GM18870 (cell line): Measurements from ENCODE around the gene ALG9.

ENCODE experiments used
- ATAC-seq: cut with Tn5 transposase; IDR thresholded peaks from one replicate; pipeline ENCODE4 v1.9.1; 2021; ENCODE audit warnings: moderate library complexity; ENCODE audit not compliant: unreplicated experiment

ALG9 gene

DNA sequence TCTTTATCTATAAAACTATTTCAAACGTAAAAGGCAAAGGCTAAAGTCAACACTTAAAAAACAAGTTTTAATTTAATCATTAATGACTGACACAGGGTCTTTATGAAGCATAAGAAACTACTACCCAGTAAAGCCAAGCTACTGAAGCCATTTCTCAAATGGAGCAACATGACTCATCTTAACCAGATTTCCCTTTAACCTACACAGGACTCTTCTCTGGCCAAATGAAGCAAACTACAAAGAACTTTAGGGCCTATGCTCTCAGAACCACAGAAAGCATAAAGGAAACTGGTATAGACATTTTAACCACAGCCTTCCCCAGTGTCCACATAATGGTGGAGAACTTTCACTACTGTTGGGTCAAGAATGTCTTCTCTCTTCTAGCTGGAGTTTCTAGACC lies 34.7 kb downstream of the ALG9 start:
- peak; percentile 87 for ATAC-seq

DNA sequence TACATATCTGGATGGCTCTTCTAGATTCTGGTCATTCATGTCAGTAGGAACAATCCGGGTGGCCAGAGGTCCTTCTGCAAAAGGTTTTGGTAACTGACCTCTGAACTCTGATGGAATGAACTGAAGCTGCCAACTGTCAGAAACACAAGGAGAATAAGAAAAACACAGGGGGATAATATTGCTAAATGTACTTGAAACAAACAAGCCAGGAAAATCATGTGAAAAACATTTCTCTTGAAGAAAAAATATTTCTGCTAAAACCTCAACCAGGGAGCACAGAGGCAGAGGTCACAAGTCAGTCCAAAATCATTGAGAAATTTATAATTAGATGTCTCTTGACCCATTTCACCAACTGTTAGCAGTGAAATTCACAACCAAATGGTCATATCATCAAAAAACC lies 35.2 kb downstream of the ALG9 start:
- ATAC-seq, result no peak

DNA sequence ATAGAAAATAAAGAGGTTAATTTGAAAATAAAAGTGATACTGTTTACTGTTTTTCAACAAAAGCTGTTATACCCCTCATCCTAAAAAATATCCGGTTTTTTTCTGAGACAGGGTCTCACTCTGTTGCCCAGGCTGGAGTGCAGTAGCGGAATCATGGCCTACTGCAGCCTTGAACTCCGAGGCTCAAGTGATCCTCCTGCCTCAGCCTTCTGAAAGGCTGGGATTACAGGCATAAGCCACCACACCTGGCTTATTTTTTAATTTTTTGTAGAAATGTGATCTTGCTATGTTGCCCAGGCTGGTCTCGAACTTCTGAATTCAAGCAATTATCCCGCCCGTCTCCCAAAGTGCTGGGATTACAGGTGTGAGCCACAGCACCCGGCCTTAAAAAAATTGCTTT lies 35.7 kb downstream of the ALG9 start:
- no peak for ATAC-seq

DNA sequence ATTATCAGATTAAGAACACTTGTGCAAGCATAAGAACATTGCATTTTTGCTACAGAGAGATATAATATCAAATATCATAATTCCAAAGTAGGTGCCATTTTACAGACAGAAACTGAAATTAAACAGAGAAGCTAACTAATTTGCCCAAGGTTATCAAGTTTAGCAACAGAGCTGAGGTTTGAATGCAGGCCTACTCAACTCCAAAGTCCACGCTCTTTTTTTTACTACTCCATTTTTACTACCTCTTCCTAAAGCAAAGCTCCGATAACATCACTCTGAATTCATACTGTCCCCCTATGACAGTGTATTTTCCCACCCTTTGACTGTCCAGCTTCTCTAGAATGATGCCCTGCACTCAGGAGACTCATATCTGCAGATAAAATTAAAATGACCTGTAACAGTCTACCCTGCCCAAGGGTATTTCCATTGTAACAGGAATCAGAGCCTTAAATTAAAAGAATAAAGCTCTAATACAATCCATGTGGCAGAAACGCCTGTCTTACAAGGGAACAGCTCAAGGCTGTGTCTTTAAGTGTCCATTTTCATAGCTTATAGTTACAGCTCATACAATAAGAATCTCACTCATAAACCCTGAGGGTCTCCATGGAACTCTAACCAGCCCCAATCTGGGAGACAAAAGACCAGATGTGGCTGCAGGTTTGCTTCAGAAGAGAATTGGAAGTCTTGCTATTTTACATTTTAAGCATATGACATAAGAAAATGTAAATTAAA lies 36.8 kb downstream of the ALG9 start:
- ATAC-seq, result no peak

DNA sequence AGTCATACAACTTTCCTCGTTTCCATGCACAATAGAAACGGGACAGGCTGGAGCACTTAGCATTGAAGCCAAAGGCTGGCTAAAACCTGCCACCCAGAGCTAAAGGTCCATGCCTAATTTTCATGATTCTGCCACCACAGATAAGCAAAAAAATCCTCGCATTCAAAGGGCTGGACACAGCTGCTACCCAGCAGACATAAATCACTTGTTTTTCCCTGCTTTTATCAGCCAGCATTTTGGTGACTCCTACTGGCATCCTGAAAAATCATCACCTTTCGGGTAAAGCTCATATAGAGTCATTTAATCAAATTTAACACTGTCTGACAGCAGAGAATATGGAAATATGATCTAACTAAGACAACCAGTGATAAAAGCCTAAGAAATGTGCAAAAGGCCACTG lies 37.9 kb downstream of the ALG9 start:
- no peak for ATAC-seq

DNA sequence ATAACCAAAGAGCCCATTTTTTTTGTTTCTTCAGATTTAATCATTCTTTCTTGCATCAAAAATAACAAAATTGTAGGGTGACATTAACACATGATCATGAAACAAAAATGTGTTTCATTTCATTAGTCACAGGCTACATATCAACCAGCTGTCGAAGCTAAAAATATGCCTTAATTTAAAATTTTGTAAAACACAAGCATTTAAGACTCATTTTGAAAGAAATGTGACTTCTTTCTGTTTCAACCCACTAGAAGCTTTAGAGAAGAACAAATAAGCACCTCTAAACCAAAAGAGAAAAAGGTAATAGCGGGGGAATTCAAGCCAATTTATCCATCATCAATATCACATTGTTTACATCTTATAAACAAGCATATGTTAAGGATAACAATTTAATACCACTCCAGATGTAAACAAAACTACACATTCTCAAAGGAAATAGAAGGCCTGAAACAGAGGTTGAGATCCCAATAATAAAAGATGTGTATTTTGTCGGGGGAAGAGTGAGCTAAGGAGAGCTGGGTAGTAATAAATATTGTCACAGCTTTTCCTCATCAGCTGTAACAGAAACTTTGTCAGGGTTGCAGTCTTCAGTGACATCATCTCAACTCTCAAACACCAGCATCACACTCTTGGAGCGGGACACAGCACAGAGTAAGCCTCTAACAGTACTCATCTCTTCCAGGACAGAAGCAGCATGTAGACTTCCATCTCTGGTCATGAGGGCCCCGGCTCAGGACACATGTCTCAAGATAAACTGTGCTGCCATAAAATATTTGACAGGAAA lies 42.0 kb downstream of the ALG9 start:
- ATAC-seq, result no peak

DNA sequence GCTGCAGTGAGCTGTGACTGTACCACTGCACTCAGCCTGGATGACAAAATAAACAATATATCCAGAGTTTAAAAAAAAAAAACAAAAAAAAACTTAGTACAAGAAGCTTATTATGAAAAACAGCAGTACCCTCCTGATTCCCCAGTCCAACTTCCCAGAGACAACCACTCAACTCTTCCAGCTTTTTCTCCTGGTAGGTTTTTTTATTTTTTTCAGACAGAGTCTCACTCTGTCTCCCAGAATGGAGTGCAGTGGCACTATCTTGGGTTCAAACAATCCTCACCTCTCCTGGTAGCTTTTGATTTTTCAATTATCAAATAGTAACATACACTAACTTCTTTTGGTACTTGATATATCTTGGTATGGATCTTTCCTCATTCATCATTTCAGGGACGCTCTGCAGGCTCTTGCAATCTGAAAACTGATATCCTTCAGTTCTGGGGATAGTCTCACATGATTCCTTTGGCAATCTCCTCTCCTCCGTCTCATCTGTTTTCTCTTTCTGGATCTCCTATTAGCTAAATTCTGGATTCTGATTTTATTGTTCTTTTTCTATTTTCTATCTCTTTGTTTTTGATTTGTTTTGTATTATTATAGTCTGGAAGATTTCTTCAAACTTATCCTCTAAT lies 44.9 kb downstream of the ALG9 start:
- ATAC-seq, result no peak

DNA sequence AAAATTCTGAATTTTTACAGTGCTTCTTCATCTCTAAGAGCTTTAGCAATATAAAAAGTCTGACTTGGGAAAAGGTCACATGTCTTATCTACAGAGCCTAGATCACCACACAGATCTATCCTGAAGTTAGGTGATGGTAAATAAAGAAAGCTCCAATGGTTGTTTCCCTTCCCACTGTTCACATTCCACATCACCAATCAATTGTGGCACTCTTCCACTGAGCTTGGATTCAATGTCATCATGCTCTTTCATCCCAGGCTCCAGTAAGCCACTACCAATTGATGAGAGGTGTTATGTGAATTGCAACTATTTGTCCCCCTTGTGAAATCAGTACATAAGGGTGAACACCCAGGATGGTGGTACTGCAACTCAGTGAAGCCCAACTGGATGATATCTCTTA lies 47.8 kb downstream of the ALG9 start:
- no peak for ATAC-seq

DNA sequence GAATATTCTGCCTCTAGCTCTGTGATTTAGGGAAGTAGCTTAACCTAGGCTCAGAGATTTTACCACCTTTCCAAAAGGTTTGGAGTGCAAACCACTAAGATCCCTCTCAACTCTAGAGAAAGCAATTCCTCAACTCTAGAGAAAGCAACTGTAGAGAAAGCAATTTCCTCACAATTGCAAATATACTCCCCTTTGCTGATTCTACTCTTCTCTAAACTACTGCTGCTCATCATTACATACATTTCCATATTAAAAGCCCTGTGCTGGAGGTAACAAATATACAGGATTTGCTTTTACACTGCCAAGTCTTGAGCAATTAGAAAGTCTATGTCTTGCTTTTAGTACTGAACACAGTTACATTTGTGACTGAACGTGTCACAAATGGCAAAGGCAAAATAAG lies 48.2 kb downstream of the ALG9 start:
- ATAC-seq, result no peak

DNA sequence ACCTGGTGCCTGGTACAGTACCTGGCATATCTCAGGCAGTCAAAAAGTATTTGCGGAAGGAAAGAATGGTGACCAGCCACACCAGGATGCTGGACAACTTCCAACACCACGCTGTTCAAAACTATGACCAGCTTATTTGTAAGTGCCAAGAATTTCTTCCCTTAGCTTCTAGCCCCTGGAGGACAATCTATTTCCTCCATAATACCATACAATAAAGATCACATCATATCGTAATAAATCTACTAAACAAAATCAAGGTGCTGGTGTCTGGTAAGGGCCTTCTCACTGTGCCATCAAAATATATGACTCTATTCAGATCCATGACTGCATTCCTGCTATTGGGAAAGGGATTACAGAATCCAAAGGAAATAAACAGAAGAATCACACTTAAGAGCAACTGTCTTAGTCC lies 51.5 kb downstream of the ALG9 start:
- no peak for ATAC-seq

DNA sequence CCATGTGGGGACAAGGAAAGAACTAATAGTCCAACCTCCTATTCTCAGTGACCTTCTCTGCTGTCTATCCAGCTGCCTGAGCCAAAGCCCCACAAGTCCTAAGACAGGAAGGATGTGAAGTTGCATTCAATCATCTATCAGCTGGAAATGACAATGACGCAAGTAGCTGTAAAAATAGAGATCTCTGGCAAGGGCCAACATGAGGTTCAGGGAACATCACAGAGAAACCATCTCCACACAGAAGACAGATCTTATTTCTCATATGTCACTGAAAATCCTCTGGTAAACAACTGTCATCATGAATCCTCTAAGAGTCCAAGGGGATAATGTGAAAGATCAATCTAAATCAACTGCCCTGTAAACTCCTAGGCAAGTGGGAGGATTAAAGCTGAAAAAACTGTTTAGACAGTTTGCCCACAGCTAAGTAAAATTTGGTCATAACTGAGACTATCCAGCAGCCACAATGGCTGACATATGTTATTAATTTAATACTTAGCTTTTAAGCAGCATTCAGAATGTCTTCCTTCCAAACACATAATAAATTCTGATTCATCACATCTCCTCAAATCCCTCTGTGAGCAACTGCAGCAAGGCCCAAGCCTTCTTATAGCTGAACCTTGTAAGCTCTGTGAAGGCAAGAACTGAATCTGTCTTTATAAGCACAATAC lies 52.1 kb downstream of the ALG9 start:
- no peak for ATAC-seq

DNA sequence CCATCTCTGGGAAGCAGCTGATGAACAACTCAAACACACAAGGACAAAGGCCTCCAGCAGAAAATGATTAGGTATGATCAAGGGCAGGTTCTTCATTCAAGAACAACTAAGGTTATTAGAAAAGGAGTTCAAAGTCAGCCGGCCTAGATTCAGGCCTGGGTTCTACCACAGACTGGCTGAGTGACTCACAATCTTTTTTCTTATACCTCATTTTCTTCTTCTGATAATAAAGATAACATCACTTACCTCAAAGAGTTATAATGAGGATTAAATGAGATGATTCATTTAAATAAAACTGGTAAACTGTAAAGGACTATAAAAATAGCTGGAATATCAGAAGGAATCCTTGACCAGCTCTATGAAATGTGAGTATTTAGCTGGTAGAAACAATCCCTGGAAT lies 55.9 kb downstream of the ALG9 start:
- ATAC-seq, result no peak

DNA sequence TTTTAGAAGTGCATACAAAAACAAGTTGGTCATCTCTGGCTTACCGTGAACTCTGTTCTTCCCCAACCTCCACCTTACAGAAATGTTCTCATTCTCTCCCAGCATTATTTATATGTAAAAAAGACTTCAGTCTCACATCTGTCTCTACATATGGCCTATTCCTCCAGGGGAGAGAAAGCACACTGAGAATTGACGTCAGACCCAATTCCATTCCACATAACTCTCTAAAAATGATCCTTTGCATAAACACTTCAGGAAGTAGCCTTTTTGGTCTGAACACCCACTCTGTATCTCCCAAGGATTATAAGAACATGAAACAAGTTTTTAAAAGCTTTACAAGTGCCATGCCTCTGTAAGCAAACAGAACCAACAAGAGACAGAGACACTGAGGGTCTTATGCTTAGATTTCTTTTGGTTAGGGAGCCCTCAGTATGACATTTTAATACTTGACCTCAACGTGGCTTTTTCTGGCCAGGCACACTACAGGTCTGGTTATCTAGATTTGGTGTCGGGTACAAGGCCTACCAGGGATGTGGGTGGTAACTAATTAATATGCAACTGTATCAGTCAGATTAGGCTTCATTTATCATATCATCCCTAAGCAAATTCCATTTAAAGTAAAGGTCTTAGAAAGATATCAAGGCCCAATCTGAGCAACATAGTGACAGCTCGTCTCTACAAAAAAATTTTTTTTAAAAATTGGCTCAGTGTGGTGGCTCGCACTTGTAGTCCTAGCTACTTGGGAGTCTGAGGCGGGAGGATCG lies 56.6 kb downstream of the ALG9 start:
- no peak for ATAC-seq

DNA sequence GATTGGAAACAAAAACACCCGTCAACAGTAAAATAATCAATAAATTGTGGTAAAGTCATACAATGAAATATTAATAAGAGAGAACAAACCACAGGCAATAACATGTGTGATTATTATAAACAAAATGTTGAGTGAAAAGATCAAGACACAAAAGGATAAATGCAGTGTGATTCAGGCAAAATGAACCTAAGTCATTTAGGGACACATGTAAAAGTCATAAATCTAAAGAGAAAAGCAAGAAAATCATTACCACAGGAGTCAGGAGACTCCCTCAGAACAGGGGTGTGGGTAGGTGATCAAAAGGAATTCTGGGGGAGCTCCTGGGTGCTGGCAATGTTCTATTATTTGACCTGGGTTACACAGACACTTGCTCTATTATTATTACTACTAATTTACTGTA lies 57.3 kb downstream of the ALG9 start:
- ATAC-seq, result no peak

DNA sequence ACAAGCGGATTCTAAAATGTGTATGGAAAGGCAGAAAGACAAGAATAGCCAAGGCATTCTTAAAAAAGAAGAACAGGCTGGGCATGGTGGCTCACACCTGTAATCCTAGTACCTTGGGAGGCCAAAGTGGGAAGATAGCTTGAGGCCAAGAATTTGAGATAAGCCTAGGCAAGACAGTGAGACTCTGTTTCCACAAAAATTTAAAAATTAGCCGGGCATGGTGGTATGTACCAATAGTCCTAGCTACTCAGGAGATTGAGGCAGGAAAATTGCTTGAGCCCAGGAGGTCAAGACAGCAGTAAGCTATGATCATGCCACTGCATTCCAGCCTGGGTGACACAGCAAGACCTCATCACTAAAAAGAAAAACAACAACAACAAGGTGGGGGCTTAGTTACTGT lies 59.2 kb downstream of the ALG9 start:
- ATAC-seq, result no peak

DNA sequence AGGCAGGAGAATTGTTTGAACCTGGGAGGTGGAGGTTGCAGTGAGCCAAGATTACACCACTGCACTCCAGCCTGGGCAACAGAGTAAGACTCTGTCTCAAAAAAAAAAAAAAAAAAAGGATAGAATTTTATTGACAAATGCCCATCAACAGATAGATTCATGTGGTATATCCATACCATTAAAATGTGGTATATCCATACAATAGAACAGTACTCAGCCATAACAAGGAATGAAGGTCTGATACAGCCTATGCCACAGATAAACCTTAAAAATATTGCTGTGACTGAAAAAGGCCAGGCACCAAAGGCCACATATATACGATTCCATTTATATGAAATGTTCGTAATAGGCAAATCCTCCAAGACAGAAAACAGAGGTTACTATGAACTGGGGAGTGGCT lies 59.9 kb downstream of the ALG9 start:
- no peak for ATAC-seq

DNA sequence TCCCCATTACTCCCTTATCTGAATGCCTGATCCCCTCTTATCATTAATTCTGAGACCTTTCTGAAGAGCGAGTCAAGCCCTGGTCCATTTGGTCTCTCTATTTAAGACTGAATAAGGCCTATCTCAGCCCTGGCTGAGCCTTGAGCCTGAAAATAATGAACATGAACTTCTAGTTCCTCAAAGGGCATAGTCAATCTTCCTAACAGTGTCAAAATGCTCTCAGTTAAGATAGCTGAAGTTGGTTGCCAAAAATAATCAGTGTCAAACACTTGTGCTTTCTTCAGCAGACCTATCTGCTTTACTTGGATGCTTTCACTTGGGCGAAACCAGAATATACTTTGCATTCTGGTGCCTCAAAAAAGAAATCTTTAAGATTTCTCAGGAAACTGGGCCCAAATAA lies 62.5 kb downstream of the ALG9 start:
- ATAC-seq, result no peak

DNA sequence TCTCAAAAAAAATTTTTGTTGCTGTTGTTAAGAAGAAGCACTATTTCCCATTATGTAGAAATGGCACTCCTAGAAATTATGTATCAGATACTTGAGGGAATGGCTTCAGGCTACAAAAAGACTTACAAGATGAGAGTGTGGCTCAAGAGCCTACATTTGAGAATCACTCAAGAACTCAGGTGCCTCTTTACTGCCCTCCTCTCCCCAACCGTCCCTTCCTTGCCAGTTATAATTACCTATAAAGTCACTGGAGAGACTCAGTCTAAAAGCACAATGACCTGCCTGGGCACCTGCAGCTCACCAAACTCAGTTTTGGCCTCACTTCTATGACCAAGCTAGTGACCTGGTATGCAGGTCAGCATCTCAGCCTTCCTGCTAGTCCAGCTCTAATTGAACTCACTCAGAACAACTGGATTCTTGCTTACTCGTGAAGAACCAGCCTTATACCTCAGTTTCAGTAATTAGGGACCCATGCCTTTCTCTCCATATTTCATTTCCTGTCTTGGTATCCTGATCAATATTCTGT lies 63.3 kb downstream of the ALG9 start:
- no peak for ATAC-seq

DNA sequence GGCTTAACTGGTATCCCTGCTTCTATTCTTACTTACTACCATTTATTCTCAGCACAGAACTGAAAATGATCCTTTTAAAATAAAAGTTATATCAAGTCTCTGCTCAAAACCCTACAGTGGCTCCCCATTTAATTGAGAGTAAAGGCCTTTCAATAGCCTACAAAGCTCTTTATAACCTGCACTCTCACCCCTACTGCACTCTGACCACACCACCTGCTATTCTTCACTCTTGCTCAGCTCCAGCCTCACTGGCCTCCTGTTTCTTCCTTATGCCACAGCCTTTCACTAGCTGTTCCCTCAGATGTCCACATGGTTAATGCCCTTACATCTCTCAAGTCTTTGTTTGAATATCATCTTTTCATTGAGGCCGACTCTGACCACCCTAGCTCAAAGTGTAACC lies 64.3 kb downstream of the ALG9 start:
- no peak for ATAC-seq

DNA sequence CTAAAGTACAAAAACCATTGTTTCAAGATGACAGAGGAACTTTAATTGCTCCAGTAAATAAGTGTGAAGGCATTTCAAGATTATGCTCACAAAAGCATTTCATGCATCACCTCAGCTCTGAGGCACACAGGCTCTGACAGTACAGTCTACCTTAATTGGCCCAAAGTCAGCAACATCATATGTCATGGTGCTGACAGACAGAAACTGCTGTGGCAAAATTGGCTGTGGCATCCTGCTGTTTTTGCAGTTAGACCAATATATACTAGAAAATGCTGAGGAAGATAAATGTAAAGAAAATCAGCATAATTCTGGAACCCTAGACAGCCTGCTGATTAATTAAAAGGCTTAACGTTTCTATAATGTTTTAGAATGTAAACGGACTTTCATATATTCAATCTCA lies 70.2 kb downstream of the ALG9 start:
- ATAC-seq, result no peak

DNA sequence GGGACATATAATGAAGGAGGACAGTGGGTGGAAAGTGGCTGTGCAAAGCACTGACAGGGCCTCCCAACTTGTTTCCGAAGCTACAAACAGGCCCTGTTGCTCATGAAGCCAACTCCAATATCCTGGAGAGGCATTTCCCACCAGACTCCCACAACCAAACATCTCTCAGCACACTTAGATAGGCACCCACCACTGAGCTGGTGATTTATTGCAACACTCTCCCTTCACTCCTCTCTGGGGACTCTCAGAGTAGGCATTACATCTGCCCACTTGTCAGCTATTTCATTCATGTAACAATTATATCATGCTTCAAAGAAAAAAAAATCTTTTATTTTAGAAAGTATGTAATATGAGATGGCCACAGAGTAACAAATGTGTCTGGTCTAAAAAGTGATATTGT lies 73.1 kb downstream of the ALG9 start:
- ATAC-seq, result no peak
